ENCODE measurements around the gene PCDHGC5.

The PCDHGC5 gene

DNA sequence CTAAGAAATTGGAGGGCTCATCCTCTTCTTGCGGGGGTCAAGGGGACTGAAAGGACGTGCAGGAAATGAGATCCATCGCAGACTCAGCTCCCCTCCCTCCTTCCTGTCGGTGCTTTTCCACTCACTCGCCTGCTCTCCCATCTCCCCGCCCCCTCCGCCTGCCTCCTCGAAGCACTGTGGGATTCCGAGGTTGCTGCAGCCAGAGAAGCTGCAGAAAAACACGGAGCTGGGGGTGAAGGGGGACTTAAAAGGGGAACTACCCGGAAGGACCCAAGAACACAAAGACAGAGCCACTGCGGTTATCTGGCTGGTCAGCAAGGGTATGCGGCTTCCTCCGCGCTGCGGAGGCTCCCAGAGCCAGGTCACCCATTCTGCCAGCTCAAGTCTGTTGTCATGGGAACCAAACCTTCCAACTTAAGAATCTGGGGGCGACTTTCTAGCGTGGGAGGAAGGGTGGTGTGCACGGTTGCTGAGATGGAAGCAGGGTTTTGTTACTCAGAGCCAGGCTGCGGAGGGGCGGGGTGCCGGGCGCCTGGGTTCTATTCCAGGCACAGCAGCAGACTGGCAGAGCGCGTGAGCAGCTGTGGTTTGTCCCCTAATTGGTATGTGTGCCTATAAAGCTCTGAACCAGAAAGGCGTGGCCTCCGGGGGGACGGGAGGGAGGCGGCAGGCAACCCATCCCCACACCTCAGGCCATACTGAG, 24.9 kb downstream of the PCDHGC5 start:
- peak; percentile 81 for DNase-seq

DNA sequence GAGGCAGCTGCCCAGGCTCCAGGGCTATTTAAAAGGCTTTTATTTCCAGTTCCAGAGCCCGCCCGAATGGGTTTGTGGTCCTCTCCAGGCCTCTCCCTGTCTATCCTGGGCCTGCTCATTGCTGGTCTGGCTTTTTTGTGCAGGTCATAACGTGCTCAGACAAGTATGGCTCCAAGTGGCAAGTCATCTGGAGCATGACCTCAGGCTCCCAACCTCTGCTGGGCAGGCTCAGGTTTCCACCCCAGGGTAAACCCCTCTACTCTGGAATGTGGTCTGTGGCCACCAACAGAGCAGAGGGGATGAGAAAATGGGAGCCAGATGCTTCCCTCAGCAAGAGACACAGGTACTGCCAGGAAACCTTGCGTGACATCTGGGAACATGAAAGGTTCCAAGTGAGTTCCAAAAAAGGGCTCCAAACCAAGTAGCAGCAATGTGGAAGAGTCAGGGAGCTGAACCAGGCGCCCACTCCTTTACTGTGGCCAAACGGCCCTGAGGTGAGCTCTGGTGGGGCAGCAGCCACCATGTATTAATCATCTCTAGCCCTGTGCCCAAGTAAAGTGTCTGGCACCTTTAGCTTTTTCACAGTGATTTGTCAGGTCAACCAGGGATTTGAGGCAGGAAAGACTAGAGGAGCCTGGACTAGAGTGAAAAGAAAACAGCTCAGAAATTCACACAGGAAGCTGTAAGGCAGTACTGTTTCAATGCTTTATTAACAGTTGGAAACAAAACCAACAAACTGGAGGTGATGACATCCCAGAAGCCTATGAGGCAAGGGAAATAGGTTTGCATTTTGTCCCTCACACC, 25.7 kb downstream of the PCDHGC5 start:
- peak; percentile 81 for DNase-seq

DNA sequence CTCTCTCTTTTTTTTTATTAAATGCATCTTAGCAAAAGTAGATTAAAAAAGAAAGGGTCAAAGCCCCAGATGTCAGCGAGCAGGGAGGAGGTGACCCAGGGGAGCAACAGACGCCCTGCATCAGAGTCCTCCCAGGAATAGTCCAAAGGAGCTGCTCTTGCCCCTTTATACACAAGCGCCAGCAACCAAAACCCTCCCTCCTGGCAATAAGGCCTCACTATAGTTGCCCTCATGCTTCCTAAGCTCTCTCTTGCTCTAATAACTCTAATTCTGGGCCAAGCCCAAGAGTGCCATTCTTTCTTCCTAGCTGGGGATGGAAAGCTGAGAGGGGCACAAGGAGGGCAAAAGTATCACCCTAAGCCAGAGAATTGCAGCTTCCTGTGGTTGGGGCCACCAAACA, 26.3 kb downstream of the PCDHGC5 start:
- DNase-seq: no peak

DNA sequence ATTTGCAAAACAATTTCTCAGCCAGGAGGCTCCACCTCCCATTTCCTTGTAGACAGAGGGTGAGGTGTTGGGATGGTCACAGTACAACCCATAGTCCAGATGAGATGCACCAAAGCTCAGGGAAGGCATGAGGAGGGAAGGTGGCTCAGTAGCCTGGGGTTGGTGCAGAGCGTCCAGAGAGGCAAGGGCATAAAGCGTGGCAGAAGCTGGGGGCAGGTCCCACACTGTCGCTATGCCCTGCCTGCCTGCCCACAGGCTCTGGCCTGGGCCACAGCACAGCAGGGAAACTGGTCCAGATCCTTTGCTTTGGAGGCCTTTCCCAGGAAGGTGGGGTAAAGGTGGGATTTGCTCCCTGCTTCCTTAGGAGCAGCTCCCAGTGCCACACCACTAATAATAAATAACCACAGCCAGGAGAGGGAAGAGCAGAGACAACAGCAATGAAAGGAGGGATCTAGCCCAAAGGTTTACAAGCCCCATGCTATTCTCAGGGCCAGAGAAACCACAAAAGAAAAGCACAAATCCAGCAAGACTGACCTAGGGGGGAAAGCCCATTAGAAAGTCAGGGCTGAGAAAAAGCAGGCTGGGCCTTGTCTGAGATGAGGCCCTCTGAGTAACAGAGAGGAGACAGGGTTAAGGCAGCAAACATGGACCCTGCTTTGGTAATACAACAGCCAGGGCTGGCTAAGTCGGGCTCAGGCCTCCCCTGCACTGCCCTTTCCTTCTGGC, 27.2 kb downstream of the PCDHGC5 start:
- DNase-seq: no peak

DNA sequence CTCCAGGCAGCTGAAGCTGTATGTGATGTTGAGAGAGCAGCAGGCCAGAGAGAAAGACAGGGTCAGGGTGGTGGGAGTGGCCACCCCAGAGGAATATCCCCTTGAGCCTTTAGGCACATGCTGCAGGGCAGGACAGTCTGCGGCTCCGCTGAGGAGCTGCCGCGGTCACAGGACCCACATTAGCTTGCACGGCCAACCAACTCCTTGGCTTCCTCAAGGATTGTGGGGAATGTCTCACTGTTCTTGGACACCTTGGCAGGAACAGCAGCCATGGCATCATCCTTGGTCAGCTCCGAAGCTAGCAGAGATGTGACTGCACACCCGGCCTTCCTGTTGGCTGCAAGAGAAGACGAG, 27.8 kb downstream of the PCDHGC5 start:
- no peak for DNase-seq

DNA sequence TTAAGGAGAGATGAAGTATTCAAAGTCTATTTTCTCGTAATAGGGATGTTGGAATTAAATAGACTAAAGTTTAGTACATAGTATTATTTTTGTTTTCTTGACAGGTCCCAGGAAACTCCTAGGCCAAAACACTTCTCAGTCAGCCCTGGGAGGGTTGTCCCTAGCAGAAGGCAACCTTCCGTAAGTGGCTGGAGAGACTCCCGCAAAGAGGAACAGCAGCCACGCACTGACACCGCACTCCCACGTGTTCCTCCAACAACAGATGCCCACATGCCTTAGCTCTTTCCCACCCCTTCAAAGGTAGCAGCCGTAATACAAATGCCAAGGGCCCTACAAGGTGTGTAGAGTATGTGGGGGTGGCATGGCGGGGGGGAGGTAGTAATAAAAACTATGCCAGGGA, 28.4 kb downstream of the PCDHGC5 start:
- no peak for DNase-seq

DNA sequence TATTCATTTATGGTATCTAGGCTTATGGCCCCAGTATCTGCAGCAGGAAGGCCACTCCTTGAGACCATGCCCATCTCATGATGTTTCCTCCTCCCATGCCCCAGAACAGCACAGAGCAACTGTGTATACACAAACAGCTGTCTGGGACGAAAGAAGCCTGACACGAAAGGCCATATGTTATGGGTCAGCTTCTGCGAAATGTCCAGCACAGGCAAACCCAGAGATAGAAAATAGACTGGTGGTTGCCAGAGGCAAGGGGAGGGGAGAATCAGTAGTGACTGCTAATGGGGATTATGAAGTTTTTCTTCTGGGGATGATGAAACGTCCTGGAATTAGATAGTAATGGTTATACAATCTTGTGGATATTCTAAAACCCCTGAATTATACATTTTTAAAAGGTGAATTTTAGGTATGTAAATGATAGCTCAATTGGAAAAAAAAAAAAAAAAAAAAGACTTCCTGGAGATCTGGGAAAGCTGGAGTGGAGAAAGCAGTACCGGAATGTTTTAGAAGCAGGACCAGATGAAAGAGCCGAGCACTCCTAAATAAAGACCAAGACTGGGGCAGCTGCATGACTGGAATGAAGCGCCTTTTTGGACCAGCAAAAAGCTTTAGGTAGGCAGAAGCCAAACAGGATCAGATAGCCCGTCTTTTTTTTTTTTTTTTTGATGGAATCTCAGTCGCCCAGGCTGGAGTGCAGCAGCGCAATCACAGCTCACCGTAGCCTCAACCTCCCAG, 29.2 kb downstream of the PCDHGC5 start:
- DNase-seq: no peak

DNA sequence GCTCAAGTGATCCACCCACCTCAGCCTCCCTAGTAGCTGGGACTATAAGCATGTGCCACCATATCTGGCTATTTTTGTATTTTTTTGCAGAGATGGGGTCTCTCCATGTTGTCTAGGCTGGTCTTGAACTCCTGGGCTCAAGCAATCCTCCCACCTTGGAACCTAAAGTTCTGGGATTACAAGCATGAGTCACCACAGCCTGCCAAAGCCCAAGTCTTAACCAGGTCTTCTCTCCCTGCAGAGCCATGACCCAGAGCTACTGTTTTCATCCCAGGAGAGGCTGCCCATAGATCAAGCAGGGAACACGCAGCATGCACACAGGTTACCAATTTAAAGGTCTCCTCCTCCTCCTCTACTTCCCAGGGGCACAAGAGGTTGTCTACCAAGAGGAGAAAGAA, 29.7 kb downstream of the PCDHGC5 start:
- DNase-seq: no peak

DNA sequence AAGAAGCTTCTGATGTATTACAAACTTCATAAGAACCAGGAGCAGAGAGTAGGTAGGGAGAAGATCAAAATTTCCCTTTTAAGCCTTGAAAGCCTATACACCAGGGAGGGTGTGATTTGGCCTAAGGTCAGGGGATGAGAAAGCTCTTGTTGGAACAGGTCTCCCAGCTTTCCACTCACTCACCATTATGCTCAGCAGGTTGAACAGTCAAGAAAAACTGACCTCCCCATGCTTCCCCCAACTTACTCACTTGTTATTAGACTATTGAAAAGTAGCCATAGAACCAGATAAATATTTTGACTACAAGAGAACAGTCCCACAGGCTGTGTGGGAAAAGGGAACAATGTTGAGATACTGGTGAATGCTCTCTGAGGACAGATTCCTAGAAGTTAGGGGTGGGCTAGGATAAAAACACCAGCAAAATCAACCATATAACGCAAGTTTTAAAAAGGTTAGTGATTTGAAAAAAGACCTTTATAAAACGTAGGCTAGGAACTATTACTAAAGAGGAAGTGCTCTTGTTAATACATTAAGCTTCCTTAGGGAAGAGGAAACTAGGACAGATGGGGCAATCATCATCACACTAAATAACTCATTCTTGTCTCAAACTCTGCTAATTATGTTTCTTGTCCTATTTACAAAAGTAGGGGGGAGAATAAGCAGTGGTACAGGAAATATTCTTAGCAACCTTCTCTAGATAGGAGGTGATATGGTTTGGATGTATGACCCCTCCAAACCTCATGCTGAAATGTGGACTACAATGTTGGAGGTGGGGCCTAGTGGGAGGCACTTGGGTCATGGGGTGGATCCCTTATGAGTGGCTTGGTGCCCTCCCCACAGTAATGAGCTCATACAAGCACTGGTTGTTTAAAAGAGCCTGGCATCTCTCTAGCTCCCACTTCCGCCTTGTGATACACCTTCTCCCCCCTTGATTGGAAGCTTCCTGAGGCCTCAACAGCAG, 31.0 kb downstream of the PCDHGC5 start:
- DNase-seq: no peak

DNA sequence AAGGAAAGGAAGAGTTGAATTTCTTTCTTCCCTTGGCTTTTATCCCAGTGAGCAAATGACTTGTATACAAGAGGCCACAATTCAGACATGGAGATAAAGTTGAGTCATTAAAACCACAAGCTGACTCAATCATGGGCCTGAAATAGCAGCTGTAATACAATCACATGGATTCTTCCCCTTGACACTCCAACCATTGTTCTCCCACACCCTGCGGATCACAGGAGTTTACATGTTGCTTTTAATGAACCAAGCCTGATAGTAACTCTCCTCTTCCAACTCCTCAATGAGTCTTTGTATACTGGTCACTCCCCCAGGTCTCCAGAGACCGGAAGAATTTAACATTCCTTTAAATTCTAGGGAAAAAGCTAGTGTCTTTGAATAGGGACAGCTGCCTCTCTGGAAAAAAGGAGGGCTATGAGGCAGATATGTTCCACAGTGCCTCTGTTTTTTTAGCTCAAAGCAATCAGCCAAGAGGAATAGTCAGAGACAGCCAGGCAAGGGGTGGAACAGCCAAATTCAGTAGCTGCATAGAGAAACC, 32.4 kb downstream of the PCDHGC5 start:
- DNase-seq: no peak

DNA sequence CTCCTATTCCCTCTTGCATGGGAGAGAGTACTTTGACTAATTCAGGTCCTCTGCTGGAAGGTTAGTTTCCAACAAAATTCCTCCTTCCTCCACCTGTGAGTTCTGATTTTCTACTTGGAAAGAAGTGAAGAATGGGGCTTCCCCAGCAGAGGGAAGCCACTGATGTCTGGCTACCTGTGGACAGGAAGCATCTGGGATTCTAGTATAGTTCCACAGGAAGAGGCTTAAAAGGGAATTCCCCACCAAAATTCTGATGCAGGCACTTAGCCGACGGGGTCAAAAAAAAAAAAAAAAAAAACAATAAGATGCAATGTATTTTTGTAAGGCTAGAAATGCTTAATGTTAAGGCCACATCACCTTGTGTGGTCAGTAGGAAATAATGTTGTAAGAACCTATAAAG, 33.4 kb downstream of the PCDHGC5 start:
- no peak for DNase-seq

DNA sequence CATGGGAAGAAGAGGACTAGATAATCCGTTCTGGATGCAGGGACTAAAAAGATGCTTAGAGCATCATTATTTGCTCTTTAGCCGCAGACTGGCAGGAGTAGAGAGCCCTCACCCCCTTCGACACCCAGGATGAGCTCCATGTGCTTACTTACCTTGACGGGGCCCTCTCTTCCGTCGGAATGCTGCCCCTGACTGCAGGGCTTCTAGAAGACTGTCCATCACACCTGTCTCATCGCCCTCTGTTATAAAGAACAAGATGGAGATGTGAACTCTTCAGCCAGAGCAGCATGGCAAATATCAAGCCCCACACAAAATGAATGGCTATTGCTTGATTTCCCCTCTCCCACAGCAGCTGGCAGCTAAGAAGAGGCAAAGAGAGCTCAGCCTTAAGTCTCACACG, 35.1 kb downstream of the PCDHGC5 start:
- DNase-seq: no peak

DNA sequence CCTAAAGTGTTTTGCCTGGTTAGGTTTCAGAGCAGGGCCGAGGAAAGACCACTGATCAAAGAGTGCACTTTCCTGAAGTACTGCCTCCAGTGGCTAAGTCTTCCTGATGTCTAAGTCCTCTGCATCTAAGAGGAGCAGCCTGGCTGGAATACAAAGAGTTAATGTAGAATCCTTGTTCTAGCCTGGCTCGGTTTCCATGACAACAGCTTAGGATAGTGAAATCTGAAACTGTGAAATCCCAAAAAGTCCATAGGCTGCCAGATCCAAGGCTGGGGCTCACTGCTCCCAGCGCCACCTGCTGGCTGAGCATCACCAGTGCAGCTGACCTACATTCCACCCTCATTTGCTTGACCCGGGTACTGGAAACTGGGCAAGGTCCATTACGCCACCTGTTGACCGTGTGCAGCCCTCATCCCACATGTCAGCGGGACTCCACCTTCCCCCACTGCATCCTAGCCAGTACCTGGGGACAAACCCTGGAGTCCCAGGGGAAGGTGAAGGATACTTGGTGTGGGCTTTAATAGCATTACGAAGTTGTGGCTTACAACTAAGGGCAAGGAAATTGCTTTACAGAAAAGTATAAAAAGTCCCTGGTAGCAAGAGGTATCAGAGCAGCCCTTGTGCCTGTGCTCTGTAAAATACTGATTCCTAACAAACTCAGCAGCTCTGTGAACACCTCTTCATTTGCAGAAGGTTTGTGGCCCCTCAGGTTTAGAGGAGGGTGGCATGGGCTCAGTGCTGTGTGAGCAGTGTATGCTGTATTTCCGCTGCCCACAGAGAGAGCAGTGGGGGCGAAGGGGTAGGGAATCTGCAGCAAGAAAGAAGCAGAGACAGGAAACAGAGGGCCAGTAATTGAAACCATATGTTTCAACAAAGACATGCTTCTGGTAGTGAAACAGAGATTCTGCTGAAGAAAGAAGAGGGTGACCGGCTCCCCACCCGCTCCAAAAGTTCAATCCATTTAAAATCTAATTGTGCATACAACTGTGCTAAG, 36.0 kb downstream of the PCDHGC5 start:
- peak; percentile 96 for DNase-seq

DNA sequence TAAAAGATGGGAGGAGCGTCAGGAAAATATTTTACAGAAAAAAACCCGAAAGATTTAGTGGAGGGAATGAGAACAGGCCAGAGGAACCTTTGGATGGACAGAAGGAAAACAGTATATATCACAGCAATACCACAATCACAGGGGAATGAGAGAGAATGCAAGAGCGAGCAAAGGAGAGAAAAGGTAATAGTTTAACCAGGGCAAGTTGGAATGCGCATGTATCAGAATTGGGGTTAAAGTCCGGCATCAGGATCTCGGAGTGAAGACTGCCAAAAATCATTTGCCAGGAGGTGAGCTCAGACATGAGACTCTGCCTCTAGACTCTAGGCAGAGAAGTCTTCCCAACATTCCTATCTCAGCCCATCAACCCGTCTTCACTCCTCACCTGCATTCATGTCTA, 36.8 kb downstream of the PCDHGC5 start:
- DNase-seq: no peak

DNA sequence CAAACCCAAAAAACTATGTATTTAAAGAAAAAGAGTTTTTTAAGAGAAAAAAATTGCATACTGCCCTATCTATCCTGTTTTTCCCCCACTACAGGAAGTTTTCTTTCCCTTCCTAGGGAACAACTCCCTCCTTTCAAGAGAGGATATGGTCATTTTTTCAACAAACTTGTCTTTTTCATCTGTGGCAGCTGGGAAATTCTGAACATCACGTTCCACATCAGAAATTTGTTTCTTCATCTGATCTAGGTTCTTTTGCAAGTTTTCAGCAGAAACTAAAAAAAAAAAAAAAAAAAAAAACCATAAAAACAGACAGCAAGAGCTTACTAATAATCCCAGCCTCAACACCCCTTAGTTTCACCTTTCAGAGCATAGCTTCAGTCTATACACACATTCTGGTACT, 38.5 kb downstream of the PCDHGC5 start:
- DNase-seq: no peak

DNA sequence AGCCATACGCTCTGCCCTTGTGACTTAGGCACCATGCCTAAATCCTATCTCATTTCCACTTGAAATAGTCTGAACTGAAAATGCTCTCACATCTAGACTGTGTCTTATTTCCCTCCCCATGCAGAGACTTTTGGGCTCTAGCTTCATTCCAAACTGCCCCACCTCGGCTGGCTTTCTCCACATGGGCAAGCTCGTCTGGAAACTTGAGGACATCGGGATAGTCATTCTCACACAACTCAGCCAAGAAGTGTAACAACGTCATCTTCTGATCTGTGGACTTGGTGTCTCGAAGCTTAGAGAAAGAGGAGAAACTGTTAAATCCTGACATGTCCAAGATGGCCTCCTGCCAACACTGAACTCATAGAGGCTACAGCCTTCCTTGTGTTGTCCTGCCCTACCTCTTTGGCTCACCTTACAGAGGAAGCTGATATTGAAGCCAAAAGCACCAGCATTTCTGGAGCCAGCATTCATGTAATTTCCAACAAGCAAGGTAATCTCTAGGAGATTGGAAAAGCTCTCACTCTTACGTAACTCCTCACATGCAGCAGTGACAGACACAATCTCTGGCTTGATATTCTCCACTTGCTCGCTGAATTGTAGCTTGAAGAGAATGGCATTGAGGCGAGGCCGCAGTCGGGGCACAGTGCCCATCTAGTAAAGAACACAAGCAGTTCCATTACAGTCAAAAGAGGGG, 39.6 kb downstream of the PCDHGC5 start:
- no peak for DNase-seq

DNA sequence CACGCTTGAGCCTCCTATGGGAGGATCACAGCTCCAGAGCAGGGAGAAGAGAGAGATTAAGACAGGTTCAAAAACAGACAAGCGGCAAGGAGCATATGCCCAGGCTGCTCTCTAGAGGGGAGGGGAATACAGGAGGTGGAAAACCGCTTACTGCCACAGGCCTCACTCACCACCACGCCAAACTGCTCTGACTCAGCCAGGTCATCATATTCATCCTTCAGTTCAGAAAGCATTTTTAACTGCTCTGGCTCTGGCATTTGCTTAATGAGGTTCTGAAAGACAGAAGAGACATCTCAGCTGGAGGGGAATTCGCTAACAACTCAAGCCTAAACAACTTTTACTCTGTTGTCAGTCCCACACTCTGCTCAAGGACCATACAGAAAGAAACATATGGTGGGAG, 40.1 kb downstream of the PCDHGC5 start:
- DNase-seq: no peak

DNA sequence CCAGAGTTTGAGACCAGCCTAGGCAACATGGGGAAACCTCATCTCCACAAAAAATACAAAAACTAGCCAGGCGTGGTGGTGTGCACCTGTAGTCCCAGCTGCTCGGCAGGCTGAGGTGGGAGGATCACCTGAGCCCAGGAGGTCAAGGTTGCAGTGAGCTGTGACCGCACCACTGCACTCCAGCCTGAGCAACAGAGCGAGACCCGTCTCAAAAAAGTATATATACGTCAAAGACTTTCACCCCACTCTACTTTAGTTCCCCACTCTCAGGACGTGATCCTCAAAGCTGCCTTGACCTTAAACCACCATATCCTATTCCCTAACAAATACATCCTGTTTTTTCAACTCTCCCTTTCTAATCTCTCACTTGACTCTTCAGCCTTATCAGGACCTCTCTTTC, 41.0 kb downstream of the PCDHGC5 start:
- no peak for DNase-seq

DNA sequence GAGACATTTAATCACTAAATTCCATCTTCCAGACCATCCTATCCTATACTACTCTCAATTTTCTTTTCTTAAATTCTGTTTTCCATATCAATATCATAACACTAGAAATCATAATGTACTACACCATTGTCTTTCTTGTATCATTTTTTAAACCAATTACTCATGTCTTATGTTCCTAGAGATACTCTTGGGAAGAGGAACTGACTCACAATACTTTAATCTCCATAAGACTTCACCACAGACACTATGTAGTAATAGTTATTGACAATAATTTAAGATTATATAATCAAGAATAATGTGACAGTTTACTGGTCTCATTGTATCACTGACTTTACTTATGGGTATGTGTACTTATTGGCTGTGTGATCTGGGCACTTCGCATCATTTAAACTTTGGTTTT, 43.8 kb downstream of the PCDHGC5 start:
- DNase-seq: no peak

DNA sequence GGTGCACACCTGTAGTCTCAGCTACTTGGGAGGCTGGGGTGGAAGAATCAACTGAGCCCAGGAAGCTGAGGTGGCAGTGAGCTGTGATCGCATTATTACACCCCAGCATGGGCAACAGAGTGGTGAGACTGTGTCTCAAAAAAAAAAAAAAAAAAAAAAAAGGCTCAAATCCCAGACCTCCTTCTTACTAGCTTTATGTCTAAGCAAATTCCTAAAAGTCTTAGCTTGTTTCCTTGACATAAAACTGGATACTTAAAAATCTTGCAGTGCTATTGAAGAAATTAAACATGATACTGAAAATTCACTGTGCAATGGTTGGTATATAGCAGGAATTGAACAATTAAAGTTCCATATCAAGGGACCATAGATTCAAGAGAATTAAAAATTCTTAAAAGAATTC, 45.0 kb downstream of the PCDHGC5 start:
- no peak for DNase-seq

All from NCI-H1694 (cell line).